EH (cell line): ENCODE results near the gene ASIC4.
A peak's percentile ranks its signal among the peaks of the same experiment; 100 is the strongest.

Experiments used
- DNase-seq: peaks from one replicate; pipeline ENCODE4 v3.0.0-alpha.2; 2015; ENCODE audit warnings: low read depth

The ASIC4 gene

DNA sequence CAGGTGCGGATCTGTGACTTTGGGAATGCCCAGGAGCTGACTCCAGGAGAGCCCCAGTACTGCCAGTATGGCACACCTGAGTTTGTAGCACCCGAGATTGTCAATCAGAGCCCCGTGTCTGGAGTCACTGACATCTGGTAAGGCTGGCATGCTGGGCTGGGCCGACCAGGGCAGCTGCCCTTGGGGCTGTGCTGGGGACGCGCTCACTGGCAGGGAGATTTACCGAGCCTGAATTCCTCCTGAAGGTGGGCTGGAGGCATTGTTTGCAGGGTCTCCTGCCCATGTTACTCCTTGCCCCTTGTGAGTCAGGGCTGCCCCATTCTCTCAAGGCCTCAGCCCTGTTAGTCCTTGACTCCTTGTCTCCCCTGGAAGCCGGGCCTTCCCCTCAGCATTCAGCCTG lies 34.3 kb upstream of the ASIC4 start:
- DNase-seq, result no peak

GRCh38 chr2:219482674-219483405 lies 31.4 kb upstream of the ASIC4 start:
- DNase-seq, result no peak

GRCh38 chr2:219483451-219484342 lies 30.6 kb upstream of the ASIC4 start:
- DNase-seq, result no peak

DNA sequence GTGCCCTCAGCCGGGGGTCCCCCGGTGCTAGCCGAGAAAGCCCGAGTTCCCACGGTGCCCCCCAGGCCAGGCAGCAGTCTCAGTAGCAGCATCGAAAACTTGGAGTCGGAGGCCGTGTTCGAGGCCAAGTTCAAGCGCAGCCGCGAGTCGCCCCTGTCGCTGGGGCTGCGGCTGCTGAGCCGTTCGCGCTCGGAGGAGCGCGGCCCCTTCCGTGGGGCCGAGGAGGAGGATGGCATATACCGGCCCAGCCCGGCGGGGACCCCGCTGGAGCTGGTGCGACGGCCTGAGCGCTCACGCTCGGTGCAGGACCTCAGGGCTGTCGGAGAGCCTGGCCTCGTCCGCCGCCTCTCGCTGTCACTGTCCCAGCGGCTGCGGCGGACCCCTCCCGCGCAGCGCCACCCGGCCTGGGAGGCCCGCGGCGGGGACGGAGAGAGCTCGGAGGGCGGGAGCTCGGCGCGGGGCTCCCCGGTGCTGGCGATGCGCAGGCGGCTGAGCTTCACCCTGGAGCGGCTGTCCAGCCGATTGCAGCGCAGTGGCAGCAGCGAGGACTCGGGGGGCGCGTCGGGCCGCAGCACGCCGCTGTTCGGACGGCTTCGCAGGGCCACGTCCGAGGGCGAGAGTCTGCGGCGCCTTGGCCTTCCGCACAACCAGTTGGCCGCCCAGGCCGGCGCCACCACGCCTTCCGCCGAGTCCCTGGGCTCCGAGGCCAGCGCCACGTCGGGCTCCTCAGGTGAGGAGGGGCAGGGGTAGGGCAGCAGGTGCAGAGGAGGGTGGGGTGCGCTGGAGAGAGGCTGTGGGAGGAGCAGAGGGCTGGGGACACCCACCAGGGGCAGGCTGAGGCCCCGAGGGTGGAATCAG lies 29.7 kb upstream of the ASIC4 start:
- no peak for DNase-seq

DNA sequence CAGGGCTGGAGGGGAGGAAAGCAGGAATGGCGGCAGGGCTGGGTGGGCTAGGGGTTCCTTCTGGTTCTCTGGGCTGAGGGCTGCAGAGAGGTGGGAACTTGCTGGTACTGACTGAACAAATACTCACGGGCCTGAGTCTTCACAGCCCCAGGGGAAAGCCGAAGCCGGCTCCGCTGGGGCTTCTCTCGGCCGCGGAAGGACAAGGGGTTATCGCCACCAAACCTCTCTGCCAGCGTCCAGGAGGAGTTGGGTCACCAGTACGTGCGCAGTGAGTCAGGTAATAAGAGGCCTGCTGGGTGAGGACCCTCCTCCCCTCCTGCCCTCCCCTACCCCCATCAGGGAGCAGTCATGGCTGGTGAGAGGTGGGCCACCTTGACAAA lies 29.1 kb upstream of the ASIC4 start:
- no peak for DNase-seq

GRCh38 chr2:219486380-219486959 lies 27.8 kb upstream of the ASIC4 start:
- DNase-seq, result no peak

DNA sequence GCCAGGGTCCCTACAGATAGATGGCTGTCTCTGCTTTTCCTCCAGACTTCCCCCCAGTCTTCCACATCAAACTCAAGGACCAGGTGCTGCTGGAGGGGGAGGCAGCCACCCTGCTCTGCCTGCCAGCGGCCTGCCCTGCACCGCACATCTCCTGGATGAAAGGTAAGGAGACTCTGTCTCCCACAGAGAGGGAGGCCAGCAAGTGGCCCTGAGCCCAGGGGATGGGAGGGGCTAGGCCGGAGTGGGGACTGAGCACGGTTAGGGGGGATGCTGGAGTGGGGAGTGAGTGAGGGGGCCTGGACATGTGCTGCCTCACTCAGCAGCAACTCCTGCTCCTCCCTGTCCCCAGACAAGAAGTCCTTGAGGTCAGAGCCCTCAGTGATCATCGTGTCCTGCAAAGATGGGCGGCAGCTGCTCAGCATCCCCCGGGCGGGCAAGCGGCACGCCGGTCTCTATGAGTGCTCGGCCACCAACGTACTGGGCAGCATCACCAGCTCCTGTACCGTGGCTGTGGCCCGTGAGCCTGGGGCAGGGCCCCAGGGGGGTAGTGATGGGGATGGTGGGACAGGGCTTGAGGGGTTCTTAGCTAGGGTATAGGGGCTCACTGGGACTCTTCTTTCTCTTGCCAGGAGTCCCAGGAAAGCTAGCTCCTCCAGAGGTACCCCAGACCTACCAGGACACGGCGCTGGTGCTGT lies 26.0 kb upstream of the ASIC4 start:
- DNase-seq, result no peak

DNA sequence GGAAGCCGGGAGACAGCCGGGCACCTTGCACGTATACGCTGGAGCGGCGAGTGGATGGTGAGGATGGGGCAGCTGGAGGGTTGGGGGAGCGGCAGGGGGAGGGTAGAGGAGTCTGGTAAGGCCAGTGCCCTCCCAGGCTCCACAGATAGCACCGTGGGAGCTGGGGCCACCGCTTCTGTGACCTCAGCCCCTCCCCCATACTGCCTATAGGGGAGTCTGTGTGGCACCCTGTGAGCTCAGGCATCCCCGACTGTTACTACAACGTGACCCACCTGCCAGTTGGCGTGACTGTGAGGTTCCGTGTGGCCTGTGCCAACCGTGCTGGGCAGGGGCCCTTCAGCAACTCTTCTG lies 25.5 kb upstream of the ASIC4 start:
- DNase-seq, result no peak

GRCh38 chr2:219489315-219489714 lies 25.0 kb upstream of the ASIC4 start:
- no peak for DNase-seq

- no peak for DNase-seq
Observed at GRCh38 chr2:219490186-219490585, 24.1 kb upstream of the ASIC4 start.

- DNase-seq, result no peak
Observed at GRCh38 chr2:219490600-219491130, 23.6 kb upstream of the ASIC4 start.

GRCh38 chr2:219491278-219491963 lies 22.9 kb upstream of the ASIC4 start:
- DNase-seq, result no peak

DNA sequence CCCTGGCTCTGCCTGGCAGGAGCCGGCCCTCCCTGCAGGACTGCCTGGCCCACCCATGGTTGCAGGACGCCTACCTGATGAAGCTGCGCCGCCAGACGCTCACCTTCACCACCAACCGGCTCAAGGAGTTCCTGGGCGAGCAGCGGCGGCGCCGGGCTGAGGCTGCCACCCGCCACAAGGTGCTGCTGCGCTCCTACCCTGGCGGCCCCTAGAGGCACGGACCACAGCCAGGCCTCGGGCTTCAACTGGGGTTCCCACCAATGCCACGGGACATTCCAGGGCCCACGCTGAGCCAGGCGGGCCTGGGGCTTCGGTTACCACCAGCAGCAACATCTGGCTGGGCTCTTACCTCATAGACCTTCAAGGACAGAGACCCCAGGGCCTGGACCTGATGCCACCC lies 21.7 kb upstream of the ASIC4 start:
- no peak for DNase-seq

DNA sequence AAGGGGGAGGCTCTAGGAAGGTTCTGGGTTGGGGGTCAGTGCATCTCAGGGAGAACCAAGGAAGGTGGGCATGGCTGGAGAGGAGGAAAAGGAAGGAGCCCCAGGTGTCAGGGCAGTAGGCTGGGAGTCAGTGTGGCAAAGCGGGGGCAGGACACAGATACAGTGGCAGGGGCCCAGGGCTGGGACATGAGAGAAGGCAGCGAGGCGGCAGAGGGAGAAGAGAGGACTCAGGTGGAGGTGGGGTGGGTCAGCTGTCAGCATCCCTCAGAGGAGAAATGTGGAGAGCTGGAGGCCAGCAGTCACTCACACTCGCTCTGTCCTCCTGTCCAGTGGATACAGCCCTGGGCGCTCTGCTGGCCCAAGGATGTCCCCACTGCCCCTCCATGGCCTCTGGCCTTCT lies 21.2 kb upstream of the ASIC4 start:
- no peak for DNase-seq

GRCh38 chr2:219494952-219495530 lies 19.2 kb upstream of the ASIC4 start:
- DNase-seq, result no peak

DNA sequence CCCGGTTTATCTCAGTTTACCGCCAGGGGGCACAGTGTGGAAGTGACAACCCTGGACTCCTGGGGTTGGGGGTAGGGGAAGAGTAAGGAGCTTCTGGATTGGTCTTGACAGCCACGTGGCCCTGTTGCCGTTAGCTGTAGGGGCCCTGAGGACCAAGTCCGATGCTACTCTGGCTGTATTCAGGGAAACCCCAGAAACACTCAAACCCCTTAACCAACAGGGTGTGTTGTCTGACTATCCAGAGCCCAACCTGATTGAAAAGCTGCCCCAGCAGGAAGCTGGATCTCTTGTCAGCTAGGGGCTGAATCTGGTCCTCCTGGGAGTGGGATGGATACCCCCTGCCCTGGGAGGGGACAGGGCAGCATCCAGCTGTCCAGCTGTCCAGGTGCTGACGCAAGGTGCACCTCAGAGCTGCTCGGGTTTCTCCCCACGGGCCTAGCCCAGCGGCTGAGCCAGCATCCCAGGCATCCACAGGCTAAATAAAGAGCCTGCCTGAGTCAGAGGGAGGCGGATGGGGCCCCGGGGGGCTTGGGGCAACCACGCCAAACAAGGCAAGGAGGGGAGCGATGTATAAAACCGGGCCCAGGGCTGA lies 18.7 kb upstream of the ASIC4 start:
- peak; percentile 83 for DNase-seq

DNA sequence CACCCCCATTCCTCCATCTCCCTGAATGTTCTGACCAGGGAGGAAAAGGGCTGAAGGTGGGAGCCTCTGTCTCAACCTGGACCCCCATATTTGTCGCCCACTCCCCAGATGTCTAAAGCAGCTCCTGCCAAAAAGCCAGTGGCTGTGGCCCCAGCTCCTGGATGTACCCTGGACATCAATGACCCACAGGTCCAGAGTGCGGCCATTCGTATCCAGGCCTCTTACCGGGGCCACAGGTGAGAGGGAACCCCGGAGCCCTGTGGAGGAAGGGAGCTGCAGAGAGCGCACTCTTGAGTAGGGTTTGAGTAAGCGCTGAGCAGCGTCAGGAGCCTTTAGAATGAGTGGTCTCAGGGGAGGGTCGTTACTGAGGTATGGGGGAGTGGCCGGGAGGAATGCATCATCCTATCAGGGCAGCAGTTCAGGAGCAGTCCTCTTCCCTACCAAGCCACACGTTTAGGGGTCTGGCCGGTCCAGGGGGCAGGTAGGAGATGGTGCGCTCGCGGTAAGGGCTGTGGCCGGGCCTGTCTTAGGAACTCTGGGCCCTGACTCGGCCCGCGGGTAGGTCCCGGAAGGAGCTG lies 17.9 kb upstream of the ASIC4 start:
- DNase-seq, result no peak

DNA sequence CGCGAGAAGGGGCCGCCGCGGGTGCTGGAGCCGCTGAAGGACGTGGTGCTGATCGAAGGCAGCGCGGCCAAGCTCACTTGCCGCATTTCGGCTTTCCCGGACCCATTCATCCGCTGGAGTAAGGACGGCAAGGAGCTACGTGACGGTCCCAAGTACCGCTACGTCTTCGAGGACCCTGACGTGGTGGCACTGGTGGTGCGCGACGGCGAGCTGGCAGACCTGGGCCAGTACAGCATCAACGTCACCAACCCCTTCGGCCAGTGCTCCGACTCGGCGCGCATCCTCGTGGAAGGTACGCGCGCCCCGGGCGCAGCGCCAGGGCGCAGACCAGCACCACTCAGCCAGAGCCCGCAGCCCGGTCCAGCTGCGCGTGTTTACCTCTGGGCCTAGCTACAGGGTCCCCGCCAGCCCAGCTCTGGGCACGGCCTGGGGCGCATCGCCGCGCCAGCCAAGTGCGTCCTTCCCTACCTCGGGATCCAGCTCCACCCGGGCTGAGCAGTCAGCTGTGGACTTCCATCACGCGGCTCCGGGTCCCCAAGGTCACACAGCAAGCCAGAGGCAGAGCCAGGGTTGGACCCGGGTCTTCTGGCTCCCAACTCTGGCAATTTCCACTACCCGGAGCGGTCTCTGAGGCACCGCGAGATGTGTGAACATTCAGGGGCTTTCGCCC lies 17.3 kb upstream of the ASIC4 start:
- DNase-seq, result no peak
